K562 (cell line): ENCODE results near the gene SLC2A13. TPM values are rescaled to one million over a fixed set of nuclear protein-coding genes. Genes with fewer than 3 reads are reported as not detected.

Source experiments
- CBX3 ChIP-seq, 2 experiments: IDR thresholded peaks; 1 replicate in 1 of 2; 2 replicates in 1 of 2; pipeline ENCODE4 v1.6.1; 2012; ENCODE audit warnings: inconsistent platforms in 2 of 2, low read length in 2 of 2, borderline replicate concordance in 1 of 2, control low read depth in 1 of 2
- FOSL1 ChIP-seq: fragments of 200-800 bp; sonication (Bioruptor generic); conservative IDR thresholded peaks from 2 replicates; pipeline ENCODE4 v1.6.1; 2016; ENCODE audit warnings: missing genetic modification characterization, missing compliant biosample characterization
- JUND ChIP-seq, 2 experiments: IDR thresholded peaks; 2 replicates in 1 of 2; 3 replicates in 1 of 2; pipeline ENCODE4 v1.6.1; 2011; ENCODE audit warnings: borderline replicate concordance in 2 of 2, low read depth in 2 of 2, low read length in 2 of 2, improper control_type of control experiment in 1 of 2, missing biosample characterization in 1 of 2, missing genetic modification characterization in 1 of 2, missing genetic modification reagents in 1 of 2
- SMC3 ChIP-seq: conservative IDR thresholded peaks from 2 replicates; pipeline ENCODE4 v1.6.1; 2011; ENCODE audit warnings: low read depth, low read length, improper control_type of control experiment; ENCODE audit not compliant: insufficient read depth
- SOX6 ChIP-seq: fragments of 450-650 bp; IDR thresholded peaks from 2 replicates; pipeline ENCODE4 v1.6.1; 2014; ENCODE audit warnings: mild to moderate bottlenecking
- ZNF507 ChIP-seq: conservative IDR thresholded peaks from 2 replicates; pipeline ENCODE4 v1.6.1; 2017; ENCODE audit warnings: missing genetic modification characterization, missing compliant biosample characterization
- ZNF75A ChIP-seq: fragments of 450-650 bp; formaldehyde crosslinking; IDR thresholded peaks from 2 replicates; pipeline ENCODE4 v1.4.0; 2020; ENCODE audit warnings: mild to moderate bottlenecking
- polyA plus RNA-seq, 8 experiments: library from polyadenylated mRNA; depleted of rRNA in 4 of 8; stranded (reverse) in 5 of 8; unstranded in 3 of 8; fragments of >200 nt; fragmentation: Nextera tagmentation in 2 of 8; fragmentation: Illumina TruSeq in 1 of 8; extraction: Ambion mirVana in 2 of 8; extraction: Trizol in 1 of 8; gene quantifications; 2 replicates each; pipeline versions ENCODE4 v1.2.1 to v1.2.3, GENCODE V29; 2011 to 2014; ENCODE audit warnings: inconsistent platforms in 1 of 8, missing spikeins in 1 of 8
- total RNA-seq, 7 experiments: library from RNA; depleted of rRNA in 6 of 7; stranded (reverse); fragments of >200 nt in 6 of 7; fragmentation: Illumina TruSeq in 2 of 7; extraction: Trizol in 2 of 7; gene quantifications; 2 replicates each; pipeline versions ENCODE4 v1.2.1 to v1.2.3, GENCODE V29; 2011 to 2021; ENCODE audit warnings: low replicate concordance in 1 of 7
- TF ChIP-seq, protein P1 (sequence below), 2 experiments: fragments of 450-650 bp; formaldehyde crosslinking in 1 of 2; IDR thresholded peaks; 2 replicates each; pipeline versions ENCODE4 v1.4.0 to v1.6.1; 2014 to 2020; ENCODE audit warnings: mild to moderate bottlenecking in 2 of 2, borderline replicate concordance in 1 of 2, low read depth in 1 of 2
- TF ChIP-seq, protein P2 (sequence below): sonication (generic); formaldehyde crosslinking; IDR thresholded peaks from 2 replicates; pipeline ENCODE4 v1.8.1; 2023; ENCODE audit warnings: mild to moderate bottlenecking, missing genetic modification reagents
- TF ChIP-seq, protein P3 (sequence below): fragments of 250-450 bp; sonication (Bioruptor Pico); IDR thresholded peaks from 2 replicates; pipeline ENCODE4 v1.8.0; 2021; ENCODE audit warnings: borderline replicate concordance, mild to moderate bottlenecking, moderate library complexity; ENCODE audit not compliant: poor library complexity, severe bottlenecking
- TF ChIP-seq, protein P4 (sequence below), 3 experiments: IDR thresholded peaks in 2 of 3; conservative IDR thresholded peaks in 1 of 3; 2 replicates each; pipeline ENCODE4 v1.5.1; 2011 to 2012; ENCODE audit warnings: low read length in 3 of 3, mild to moderate bottlenecking in 3 of 3, control low read depth in 2 of 3, improper control_type of control experiment in 1 of 3, inconsistent platforms in 1 of 3, low read depth in 1 of 3, mixed read lengths in 1 of 3, moderate library complexity in 1 of 3; ENCODE audit not compliant: insufficient read depth in 2 of 3

Gene SLC2A13
- total and polyA plus RNA-seq, 9 of the 15 experiments (the other 6 are each of a cell fraction or from before 2014, with no cell fraction given), result 1.7 to 12.4 (median 9.0) TPM

DNA sequence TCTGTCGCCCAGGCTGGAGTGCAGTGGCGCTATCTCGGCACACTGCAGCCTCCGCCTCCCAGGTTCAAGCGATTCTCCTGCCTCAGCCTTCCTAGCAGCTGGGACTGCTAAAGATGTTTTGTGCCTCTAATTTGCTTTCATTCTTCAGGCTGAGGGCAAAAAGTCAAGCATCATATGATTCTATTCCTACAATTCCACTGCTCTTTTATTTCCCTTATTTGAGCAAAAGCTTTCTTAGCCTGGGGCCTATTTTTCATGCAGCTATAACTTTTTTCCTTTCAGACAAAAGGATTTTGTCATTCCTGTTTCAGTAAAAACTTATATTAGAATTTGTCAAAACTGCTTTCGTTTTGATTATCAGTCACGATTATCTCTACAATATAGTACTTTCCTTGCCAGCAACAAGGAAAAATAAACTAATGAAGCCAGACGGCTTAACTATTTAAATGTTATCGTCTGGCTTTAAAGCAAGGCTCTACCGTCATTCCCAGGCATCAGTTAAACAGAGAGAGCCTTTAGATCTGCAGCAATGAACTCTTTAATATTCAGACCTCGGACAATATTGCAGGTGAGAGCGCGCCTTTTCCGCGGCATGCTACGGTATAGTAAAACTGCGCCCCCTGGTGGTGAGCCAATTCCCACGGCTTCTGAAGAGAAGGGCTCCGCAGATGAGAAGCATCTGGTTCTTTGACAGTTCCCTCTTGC is 1.4 kb upstream of the SLC2A13 start (continued):
- TF ChIP-seq, protein P1, sequence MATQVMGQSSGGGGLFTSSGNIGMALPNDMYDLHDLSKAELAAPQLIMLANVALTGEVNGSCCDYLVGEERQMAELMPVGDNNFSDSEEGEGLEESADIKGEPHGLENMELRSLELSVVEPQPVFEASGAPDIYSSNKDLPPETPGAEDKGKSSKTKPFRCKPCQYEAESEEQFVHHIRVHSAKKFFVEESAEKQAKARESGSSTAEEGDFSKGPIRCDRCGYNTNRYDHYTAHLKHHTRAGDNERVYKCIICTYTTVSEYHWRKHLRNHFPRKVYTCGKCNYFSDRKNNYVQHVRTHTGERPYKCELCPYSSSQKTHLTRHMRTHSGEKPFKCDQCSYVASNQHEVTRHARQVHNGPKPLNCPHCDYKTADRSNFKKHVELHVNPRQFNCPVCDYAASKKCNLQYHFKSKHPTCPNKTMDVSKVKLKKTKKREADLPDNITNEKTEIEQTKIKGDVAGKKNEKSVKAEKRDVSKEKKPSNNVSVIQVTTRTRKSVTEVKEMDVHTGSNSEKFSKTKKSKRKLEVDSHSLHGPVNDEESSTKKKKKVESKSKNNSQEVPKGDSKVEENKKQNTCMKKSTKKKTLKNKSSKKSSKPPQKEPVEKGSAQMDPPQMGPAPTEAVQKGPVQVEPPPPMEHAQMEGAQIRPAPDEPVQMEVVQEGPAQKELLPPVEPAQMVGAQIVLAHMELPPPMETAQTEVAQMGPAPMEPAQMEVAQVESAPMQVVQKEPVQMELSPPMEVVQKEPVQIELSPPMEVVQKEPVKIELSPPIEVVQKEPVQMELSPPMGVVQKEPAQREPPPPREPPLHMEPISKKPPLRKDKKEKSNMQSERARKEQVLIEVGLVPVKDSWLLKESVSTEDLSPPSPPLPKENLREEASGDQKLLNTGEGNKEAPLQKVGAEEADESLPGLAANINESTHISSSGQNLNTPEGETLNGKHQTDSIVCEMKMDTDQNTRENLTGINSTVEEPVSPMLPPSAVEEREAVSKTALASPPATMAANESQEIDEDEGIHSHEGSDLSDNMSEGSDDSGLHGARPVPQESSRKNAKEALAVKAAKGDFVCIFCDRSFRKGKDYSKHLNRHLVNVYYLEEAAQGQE (IDR thresholded peaks at IDR 0.05; ENCODE audit: borderline replicate concordance), result peak; percentile 78; the same call in 1 of the 2 replicates
- TF ChIP-seq, protein P1 (CRISPR knock-in tag; IDR thresholded peaks at IDR 0.05; ENCODE audit: low read depth), result no peak
- no peak for TF ChIP-seq FOSL1 (tag)
- TF ChIP-seq, protein P2, sequence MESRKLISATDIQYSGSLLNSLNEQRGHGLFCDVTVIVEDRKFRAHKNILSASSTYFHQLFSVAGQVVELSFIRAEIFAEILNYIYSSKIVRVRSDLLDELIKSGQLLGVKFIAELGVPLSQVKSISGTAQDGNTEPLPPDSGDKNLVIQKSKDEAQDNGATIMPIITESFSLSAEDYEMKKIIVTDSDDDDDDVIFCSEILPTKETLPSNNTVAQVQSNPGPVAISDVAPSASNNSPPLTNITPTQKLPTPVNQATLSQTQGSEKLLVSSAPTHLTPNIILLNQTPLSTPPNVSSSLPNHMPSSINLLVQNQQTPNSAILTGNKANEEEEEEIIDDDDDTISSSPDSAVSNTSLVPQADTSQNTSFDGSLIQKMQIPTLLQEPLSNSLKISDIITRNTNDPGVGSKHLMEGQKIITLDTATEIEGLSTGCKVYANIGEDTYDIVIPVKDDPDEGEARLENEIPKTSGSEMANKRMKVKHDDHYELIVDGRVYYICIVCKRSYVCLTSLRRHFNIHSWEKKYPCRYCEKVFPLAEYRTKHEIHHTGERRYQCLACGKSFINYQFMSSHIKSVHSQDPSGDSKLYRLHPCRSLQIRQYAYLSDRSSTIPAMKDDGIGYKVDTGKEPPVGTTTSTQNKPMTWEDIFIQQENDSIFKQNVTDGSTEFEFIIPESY, result peak; percentile 37; the same call in 1 of the 2 replicates
- 0 out of 3 replicates have a peak, but pooled peaks of 1 of the 2 experiments have one; percentile 41 for TF ChIP-seq CBX3 (IDR thresholded peaks at IDR 0.05; ENCODE audit: borderline replicate concordance in 1 of 2, low read length in 2 of 2)
- 0 out of 2 replicates have a peak, but pooled peaks have one; percentile 17 for TF ChIP-seq JUND (IDR thresholded peaks at IDR 0.05; ENCODE audit: borderline replicate concordance, low read depth, low read length)
- TF ChIP-seq JUND (tag; IDR thresholded peaks at IDR 0.05; ENCODE audit: borderline replicate concordance, low read depth, low read length), result no peak
- TF ChIP-seq, protein P3, sequence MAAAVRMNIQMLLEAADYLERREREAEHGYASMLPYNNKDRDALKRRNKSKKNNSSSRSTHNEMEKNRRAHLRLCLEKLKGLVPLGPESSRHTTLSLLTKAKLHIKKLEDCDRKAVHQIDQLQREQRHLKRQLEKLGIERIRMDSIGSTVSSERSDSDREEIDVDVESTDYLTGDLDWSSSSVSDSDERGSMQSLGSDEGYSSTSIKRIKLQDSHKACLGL (CRISPR knock-in tag), result no peak
- TF ChIP-seq, protein P4, sequence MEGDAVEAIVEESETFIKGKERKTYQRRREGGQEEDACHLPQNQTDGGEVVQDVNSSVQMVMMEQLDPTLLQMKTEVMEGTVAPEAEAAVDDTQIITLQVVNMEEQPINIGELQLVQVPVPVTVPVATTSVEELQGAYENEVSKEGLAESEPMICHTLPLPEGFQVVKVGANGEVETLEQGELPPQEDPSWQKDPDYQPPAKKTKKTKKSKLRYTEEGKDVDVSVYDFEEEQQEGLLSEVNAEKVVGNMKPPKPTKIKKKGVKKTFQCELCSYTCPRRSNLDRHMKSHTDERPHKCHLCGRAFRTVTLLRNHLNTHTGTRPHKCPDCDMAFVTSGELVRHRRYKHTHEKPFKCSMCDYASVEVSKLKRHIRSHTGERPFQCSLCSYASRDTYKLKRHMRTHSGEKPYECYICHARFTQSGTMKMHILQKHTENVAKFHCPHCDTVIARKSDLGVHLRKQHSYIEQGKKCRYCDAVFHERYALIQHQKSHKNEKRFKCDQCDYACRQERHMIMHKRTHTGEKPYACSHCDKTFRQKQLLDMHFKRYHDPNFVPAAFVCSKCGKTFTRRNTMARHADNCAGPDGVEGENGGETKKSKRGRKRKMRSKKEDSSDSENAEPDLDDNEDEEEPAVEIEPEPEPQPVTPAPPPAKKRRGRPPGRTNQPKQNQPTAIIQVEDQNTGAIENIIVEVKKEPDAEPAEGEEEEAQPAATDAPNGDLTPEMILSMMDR (IDR thresholded peaks at IDR 0.05 in 2 of 3, conservative IDR thresholded peaks at IDR 0.05 in 1 of 3; ENCODE audit: insufficient read depth in 2 of 3, low read depth in 1 of 3, low read length in 3 of 3), result peak; percentile 87 to 91 (median 90)
- no peak for TF ChIP-seq ZNF507 (tag)
- 0 out of 2 replicates have a peak, but pooled peaks have one; percentile 9 for TF ChIP-seq SOX6
- no peak for TF ChIP-seq ZNF75A (CRISPR knock-in tag)
- peak; percentile 75 for TF ChIP-seq SMC3
